OCI-LY7 (cell line): ENCODE data around the gene PSMA3. TPM values are rescaled to one million over a fixed set of nuclear protein-coding genes. Genes with fewer than 3 reads are reported as not detected.

Source experiments
- small RNA-seq: library from RNA; depleted of rRNA; stranded (forward); fragments of <200 nt; gene quantifications from one replicate; pipeline ENCODE3, GENCODE V24; 2014
- total RNA-seq, 2 experiments: library from RNA; depleted of rRNA in 1 of 2; stranded (reverse); fragments of >200 nt in 1 of 2; shearing (Covaris generic) in 1 of 2; gene quantifications; 2 replicates each; pipeline ENCODE4 v1.2.3, GENCODE V29; 2014 to 2022

The PSMA3 gene
- total RNA-seq, 2 experiments from 2014 or later = 88.9 to 206 TPM

Small RNA genes within 50 kb of the gene (small RNA-seq; reads per million reads assigned to genes)
- gene RNU6-341P = not detected

Other genes with a start within 250 kb of the PSMA3 start
- gene ARMH4, start 92.6 kb upstream of the PSMA3 start, total RNA-seq (2014; rRNA removed; shearing (Covaris generic)) = 0.25 and 0.67 TPM in 2 replicates
- not detected in 2 replicates for gene ARMH4, start 92.6 kb upstream of the PSMA3 start, total RNA-seq (2022)
- gene ACTR10, start 44.7 kb upstream of the PSMA3 start, total RNA-seq (2014; rRNA removed; shearing (Covaris generic)) = 34.3 and 42.5 TPM in 2 replicates
- gene ACTR10, start 44.7 kb upstream of the PSMA3 start, total RNA-seq (2022) = 59.9 and 60.4 TPM in 2 replicates
- 10.3 and 29.6 TPM in 2 replicates for gene ARID4A, start 53.7 kb downstream of the PSMA3 start, total RNA-seq (2014; rRNA removed; shearing (Covaris generic))
- gene ARID4A, start 53.7 kb downstream of the PSMA3 start, total RNA-seq (2022) = 38.2 and 39.3 TPM in 2 replicates
- not detected in 2 replicates for gene TOMM20L, start 151.1 kb downstream of the PSMA3 start, total RNA-seq (2014; rRNA removed; shearing (Covaris generic))
- gene TOMM20L, start 151.1 kb downstream of the PSMA3 start, total RNA-seq (2022) = not detected in 2 replicates
- 33.0 and 37.2 TPM in 2 replicates for gene TIMM9, start 182.7 kb downstream of the PSMA3 start, total RNA-seq (2014; rRNA removed; shearing (Covaris generic))
- gene TIMM9, start 182.7 kb downstream of the PSMA3 start, total RNA-seq (2022) = 60.3 and 60.6 TPM in 2 replicates
- 20.5 and 20.8 TPM in 2 replicates for gene KIAA0586, start 182.9 kb downstream of the PSMA3 start, total RNA-seq (2014; rRNA removed; shearing (Covaris generic))
- gene KIAA0586, start 182.9 kb downstream of the PSMA3 start, total RNA-seq (2022) = 40.9 and 41.7 TPM in 2 replicates